Hippocampal formation (tissue), 2 donors: ENCODE measurements around the gene TBC1D21.

Source experiments
- DNase-seq, 2 donors: peaks; one replicate each; lab custom pipeline; 2025; lab: John Stamatoyannopoulos, UW

TBC1D21 gene, protein sequence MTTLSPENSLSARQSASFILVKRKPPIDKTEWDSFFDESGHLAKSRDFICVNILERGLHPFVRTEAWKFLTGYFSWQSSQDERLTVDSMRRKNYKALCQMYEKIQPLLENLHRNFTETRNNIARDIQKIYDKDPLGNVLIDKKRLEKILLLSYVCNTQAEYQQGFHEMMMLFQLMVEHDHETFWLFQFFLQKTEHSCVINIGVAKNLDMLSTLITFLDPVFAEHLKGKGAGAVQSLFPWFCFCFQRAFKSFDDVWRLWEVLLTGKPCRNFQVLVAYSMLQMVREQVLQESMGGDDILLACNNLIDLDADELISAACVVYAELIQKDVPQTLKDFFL

GRCh38 chr15:73873456-73873855 is at the start of gene TBC1D21:
Gene TBC1D21, plus strand, starts transcription at chr15:73873564. Its CDS starts 146 bp downstream, at chr15:73873710.
- no peak for DNase-seq

- DNase-seq, result no peak
These were observed 46.6 kb upstream of the TBC1D21 start for GRCh38 chr15:73826711-73827251.

DNA sequence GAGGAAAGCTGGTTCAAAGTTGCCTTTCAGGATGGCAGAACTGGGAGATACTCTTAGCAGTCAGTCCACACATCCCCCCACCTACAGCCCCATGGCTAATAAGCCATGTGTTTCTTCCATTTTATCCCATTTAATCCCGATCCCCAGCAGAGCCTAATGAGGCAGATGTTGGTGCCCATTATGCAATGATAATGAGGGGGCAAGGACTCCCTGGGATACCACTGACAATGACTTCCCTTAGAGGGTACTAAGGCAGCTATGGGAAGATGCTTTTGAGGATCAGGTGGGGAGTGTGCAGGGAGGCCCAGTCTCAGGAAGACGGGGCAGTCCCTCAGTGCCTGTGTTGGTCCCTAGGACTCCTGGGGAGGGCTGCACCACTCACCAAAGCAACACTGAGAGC is 43.8 kb upstream of the TBC1D21 start:
- DNase-seq, result no peak

GRCh38 chr15:73832657-73833056 is 40.7 kb upstream of the TBC1D21 start:
- DNase-seq, result no peak

DNA sequence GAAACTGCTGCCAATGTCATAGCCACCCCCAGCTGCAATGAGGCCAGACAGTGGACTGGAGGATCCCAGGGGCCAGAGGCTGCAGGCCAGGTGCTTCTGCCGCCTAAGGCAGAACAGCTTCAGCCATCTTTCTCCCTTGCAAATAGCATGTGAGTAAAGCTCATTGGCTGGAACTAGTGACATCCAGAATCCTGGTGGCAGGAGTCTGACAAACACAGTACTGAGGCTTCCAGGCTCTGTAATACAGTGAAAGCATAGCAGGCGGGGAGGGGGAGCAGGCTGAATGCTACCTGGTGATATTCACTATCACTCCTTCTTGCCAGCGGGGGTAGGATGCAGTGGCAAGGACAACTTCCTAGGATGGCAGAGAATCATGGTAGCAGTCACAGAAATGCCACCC is 36.5 kb upstream of the TBC1D21 start:
- DNase-seq, result no peak

GRCh38 chr15:73838831-73839426 is 34.4 kb upstream of the TBC1D21 start:
- peak; percentile 53 to 54 for DNase-seq

- no peak for DNase-seq
These were observed 33.5 kb upstream of the TBC1D21 start for GRCh38 chr15:73839699-73840377.

DNA sequence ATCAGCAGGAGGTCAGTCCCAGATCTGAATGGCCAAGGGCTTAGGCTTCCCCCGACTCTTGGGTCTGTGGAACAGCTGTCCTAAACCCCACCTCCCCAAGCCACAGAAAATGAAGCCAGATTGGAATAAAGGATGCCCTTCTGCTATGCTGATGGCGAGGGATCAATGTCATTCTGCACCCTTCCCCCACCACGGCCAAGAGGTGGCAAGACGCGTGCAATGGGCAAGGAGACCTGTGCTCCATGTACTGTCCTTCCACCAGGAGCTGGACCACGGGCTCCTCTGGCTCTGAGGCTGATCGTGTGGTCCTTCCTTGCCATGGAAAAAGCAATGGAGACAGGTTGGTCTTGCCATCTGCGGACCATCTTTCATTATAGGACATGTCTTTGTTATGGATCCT is 32.6 kb upstream of the TBC1D21 start:
- no peak for DNase-seq

DNA sequence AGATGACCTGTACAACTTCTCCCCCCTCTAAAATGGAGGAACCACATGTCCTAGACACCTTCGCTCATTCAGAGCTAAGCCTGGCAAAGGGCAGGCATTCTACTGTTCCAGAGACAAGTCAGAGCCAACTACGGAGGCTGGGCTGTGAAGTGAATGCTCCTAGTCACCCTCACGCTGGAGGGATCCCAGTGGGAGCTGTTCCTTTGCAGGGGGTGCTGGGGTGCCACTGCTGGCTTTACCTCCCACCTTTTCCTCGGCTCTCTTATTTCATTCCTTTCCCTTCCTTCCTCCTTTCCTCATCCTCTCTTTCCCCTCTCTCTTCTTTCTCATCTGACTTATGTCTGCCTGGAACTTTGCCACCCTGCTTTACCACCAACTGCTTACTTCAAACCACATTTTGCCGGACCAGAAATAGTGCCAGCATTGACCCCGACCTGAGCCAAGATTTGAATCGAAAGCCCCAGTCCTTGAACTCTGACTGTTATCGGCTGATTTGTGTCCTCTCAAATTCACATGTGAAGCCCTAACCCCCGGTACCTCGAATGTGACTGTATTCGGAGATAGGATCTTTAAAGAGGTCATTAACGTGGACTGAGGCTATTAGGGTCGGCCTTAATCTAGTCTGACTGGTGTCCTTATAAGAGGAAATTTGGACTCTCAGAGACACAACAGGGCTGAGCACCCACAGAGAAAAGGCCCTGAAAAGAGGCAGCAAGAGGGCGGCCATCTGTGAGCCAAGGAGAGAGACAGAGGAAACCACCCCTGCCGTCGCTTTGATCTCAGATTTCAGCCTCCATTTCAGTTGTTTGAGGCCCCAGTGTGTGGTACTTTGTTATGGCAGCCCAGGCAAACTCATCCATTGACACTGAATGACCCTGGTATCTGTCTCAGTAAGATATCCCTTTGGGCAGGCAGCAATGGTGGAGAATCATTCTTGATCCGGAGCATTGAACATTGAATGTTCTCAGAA is 31.3 kb upstream of the TBC1D21 start:
- DNase-seq, result no peak

- DNase-seq, result no peak
These were observed 29.6 kb upstream of the TBC1D21 start for GRCh38 chr15:73843787-73844186.

DNA sequence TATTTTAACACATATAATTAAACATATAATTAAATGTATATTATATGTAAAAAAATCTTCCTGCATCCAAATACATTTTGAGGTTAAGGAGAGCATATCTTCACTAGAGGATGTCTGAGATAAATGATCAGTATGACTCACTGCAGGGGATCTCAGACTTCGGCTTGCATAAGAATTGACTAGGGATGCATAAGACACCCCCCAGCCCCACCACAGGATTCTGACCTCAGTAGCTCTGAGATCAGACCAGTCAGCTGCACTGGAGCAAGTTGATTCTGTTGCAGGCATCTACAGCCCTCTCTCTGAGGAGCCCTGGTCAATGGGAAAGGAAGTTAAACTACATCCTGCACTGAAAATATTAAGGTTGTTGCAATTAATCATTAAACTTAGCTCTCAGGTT is 29.0 kb upstream of the TBC1D21 start:
- no peak for DNase-seq

DNA sequence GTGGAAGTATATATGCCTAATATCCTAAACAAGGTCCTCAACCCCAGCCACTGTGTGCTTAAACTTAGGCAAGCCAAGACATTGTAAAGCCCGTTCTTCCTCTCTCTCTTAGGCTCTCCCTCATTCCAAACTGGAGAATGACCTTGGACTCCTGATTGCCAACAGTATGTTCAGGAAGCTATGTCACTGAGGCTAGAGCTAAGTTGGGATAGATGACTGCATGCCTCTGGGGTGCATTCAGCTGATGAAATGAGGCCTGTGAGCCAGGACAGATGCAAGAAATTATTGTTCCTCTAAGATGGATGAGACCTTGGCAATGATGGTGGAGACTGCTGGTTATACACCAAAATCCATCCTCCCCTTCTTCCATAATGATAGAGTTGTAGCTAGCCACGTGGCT is 27.9 kb upstream of the TBC1D21 start:
- no peak for DNase-seq

- no peak for DNase-seq
These were observed 27.5 kb upstream of the TBC1D21 start for GRCh38 chr15:73845907-73846306.

- peak in 1 of 2 donors; percentile 28 for DNase-seq
These were observed 23.7 kb upstream of the TBC1D21 start for GRCh38 chr15:73849641-73850040.

DNA sequence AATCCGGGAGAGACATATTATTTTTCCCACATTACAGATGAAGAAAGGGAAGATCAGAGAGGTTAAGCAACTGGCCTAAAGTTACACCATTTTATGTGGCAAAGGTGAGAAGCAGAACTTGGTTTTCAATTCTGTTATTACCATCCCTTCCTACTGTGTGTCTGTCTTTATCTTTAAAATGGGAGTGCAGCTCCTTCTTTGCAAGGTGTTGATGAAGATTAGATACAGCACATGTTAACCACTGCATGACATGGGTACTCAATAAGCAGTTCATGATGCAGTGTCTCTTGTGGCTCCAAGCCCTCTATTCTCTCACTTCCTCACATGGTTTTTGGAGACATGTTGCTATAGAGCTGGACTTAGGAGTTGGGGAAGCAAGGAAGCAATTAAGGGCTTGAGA is 23.1 kb upstream of the TBC1D21 start:
- no peak for DNase-seq

DNA sequence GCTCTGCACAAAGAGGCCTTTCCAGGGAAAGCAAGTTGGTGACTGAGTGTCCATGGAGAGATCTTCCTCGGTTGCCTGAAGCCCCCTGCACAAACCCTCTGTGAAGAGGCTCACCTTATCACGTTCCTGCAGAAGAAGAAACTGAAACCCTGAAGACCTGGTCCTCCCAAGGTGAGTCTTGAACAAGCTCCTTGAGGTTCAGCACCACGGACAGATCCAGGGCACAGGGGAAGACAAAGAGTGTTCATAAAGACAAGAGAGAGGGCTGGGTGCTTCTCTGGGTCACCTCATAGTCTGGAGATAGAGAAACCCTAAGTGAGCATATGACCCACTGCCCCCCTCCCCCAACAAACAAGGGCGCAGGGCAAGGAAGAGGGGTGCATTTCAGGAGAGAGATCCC is 21.7 kb upstream of the TBC1D21 start:
- DNase-seq, result no peak

GRCh38 chr15:73852507-73852906 is 20.9 kb upstream of the TBC1D21 start:
- DNase-seq, result no peak

DNA sequence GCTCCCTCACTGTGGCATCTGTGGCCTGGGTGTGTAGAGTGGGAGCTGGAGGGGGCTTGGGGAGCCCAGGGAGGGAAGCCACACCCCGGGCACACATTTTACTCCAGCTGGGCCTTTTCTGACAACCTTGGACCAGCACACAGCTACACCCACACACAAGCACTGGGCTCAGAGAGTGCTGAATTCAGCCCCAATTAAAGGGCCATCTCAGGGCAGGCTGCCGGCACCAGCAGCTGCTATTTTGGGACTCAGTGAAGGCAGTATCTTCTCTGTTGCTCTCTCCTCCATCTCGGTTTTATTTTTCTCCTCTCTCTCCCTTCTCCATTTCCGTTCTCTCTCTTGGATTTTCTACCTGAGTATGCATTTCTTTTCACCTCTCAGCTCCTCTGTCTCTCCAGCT is 19.1 kb upstream of the TBC1D21 start:
- no peak for DNase-seq

- no peak for DNase-seq
These were observed 16.7 kb upstream of the TBC1D21 start for GRCh38 chr15:73856458-73857192.

DNA sequence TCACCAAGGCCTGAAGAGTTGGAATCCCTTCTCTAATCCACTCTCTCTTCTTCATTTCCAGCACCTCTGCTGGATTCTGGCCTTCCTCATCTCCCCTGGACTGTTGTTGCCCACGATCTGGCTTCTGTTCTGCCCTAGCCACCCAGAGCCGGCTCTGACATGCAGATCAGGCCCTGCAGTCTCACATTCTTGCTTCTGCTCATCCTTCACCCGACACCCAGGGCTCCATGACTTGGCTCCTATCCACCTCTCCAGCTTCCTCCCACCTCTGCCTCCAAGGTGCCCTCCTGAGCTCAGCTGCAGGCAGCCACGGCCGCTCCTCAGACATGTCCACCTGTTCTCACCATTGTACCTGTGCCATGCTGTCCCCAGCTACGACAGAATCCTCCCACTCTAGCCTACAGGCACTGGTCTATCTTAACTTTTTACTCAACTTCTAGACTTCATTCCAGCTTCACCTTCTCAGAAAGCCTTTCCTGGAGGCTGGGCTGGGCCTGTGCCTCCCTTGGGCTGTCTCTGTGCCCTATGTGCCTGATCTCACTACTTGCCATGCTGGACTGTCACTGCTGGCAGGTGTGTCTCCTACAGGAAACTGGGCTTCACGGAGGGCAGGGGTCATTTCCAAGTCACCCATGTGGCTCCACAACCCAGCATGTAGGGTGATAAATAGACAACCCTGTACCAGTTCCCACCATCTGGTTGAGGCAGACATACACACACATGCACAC is 16.0 kb upstream of the TBC1D21 start:
- no peak for DNase-seq
